GM19468 (cell line): Measurements from ENCODE around the gene SCG2.

Source experiments
- ATAC-seq: cut with Tn5 transposase; IDR thresholded peaks from one replicate; pipeline ENCODE4 v1.9.1; 2021; ENCODE audit warnings: mild to moderate bottlenecking, moderate library complexity, moderate number of reproducible peaks; ENCODE audit not compliant: unreplicated experiment; ENCODE audit errors: extremely low read depth

Gene SCG2, protein sequence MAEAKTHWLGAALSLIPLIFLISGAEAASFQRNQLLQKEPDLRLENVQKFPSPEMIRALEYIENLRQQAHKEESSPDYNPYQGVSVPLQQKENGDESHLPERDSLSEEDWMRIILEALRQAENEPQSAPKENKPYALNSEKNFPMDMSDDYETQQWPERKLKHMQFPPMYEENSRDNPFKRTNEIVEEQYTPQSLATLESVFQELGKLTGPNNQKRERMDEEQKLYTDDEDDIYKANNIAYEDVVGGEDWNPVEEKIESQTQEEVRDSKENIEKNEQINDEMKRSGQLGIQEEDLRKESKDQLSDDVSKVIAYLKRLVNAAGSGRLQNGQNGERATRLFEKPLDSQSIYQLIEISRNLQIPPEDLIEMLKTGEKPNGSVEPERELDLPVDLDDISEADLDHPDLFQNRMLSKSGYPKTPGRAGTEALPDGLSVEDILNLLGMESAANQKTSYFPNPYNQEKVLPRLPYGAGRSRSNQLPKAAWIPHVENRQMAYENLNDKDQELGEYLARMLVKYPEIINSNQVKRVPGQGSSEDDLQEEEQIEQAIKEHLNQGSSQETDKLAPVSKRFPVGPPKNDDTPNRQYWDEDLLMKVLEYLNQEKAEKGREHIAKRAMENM

DNA sequence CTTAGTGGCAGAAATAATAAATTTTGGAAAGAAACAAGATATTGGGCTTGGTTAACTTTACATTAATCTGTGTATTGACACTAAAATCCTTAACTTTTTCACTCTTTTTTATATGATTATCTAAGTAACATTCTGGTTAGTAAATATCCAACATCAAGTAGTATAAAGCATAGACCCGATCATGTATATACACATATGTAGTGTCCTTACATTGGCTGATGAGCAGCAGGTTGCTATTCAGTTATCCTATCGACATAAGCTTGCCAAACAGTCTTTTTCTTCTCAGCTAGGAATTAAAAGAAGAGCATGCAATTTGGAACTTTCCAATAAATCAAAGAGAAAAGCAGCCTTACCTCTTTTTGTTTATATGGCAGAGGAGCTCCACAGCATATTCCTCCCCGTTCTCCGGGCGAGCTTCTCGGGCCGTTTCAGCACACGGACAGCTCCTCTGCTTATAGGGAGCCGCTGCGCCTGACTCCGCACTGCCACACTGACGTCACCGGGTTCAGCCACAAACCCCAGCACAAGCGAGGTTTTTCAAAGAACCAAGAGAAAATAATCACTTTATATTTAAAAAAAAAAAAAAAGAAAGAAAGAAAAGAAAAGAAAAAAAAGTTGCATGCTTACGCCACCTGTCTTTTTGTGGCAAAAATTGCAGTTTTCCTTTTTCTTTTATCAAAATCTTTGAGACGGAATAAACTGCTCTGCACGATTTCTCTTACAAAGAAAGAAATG is at the start of gene SCG2:
Gene SCG2, minus strand, starts transcription at position 430 of the 735 bp plus-strand sequence. CDS start 3,079 bp downstream, outside the sequence.
- ATAC-seq = peak; percentile 53

DNA sequence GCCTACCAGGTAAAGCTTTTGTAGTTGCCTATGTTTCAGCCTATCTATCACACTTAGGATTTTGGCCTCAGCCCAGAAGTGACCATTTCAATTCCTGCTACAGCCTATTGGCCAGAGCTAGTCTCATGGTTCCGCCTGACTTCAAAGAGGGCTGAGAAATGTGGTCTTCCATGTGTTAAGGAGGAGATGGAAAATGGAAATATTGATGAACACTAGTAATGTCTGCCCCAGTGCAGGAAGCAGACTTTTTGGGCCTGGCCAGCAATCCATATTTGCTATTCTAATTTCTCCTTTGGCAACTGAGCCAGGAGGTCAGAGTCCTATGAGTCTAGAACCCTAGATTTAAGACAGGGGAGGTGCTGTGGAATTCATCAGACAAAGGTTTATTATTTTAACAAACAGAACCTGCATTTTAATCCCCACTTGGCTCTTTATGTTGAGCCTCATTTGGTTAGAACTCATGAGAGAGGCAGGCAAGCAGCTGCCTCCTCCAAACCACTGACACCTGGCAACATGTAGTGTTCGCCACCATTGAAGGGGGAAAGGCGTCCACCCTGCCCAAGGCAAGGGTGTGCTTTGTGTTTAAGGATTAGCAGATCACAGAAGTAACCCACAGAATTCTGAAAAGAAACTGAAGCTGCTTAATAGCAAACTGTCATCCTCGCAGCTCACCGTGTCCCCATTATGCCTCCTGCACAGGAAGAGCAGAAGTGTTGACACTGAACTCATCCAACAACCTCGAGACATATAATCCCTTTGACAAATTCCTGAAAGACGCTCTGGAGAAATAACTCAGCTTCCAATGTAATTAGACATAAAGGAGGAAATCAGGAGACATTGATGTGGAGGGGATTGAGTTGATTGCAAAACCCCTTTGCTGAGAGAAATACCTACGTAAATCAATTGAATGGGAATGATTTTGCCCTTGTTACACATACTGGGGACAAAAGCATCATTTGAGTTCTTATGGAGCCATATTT is 47.7 kb upstream of the SCG2 start:
- no peak for ATAC-seq

DNA sequence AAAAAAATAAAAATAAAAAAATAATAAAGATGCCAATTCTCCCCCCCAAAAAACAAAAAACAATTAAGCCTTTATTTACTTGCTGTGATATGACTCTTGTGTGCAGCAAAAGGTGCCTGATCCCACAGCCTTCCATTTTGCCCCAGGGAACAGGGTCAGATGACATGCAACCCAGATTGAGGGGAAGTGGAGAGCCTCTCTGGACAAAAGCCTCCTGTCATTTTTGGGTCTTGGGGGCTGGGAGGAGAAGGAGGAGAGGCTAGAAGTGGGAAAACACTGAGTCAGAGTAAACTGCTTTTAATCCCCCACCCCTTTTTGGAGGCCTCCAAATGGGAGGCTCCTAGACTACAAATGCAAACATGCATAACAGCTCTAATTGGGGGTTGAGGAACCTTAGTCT is 46.6 kb upstream of the SCG2 start:
- no peak for ATAC-seq

DNA sequence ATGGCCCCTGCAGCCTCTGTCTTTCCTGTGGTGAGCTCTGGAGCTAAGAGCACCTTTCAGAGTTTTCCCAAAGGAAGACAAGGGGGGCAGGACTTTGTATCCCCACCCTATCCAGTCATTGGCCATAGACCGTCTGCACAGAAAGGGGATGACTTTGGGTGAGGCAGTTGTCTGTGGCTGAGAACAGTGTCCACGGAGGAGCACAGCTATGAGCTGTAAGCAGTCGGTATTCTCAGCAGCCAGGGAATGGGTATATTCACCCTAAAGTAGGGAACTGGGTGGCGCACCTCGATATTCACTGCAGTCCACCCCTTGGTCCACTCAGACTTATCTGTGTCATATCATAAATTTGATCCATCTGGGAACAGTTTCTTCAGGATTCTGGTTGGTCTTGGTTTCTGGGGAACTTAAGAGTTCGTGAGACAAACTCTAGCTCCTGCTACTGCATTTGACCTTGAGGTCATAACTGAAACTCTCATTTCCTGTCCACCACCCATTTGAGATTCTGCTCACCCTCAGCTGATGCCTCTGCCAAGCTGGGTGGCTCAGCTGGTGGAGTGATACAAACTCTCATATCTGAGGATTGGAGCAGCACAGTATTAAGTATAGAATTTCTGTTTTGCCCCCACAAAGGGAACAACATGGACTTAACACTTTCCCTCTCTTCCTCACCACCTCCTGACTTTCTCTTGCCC is 45.2 kb upstream of the SCG2 start:
- ATAC-seq = peak; percentile 90

DNA sequence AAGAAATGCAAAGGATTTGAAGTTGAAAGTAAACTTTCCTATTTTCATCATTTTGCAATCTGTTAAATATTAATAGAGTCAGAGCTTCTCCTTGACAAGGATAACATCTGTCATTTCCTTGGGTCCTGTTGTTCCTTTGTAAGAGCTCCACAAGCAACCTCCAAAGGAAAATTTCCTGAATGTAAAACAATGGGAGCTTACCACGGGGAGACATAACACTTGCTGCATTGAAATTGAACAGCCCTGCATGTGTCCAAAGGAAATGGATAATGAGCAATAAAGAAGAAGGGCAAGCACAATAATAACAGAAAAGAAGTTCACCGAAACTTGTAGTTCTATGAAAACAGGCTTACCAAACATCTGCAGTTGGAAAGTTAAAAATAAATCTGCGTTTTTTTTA is 42.0 kb upstream of the SCG2 start:
- no peak for ATAC-seq

DNA sequence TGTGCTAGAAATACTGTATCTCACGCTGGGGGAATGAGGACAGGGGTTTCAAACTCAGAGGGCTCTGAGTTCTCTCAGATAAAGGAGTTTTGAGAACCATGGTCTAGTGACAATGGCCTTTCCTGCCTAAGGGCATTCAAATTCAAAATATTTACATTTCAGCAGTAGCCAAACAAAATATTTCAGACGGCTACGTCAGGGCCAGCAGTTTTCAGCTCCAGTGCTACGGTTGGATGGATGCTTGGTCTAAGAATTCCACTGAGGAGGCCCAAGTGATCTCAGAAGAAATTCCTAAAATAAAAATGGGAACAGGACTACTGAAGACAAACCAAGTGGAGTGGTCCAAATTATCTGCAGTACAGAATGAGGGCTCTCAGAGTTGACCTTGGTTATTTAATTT is 41.1 kb upstream of the SCG2 start:
- no peak for ATAC-seq

DNA sequence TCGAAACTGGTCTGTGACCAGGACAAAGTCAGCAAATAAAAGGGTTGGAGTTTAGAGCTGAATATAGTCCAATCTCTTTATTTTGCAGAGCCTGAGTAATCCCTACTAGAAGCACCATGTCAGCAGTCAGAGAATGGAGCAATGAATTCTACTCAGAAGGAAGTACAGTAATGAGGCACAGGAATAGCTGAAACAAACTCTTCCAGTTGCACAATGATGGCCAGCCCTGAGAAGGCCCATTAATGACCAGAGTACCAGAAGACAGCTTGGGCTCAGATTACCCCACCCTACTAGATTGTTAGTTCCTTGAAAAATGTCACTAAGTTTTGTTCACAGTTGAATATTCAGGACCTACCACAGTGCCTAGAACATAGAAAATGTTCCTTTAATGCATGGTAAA is 40.3 kb upstream of the SCG2 start:
- no peak for ATAC-seq

DNA sequence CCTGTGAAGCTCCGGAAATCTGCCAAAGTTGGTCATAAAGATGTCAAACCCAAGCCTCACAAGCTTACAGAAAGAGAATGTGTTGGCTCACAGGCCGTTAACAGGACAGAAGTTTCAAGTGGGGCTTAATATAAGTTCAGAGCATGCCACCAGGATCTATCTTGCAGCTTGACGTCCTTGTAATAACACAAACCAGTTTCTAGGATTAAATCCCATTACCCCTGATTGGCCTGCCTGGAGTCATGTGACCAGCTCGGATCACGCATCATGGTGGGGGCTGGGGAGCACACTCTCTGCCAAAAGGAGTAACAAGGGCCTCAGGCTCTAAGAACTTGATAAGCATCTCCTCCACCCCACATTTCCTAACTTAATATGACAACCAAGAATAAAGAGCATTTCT is 38.9 kb upstream of the SCG2 start:
- ATAC-seq = no peak

DNA sequence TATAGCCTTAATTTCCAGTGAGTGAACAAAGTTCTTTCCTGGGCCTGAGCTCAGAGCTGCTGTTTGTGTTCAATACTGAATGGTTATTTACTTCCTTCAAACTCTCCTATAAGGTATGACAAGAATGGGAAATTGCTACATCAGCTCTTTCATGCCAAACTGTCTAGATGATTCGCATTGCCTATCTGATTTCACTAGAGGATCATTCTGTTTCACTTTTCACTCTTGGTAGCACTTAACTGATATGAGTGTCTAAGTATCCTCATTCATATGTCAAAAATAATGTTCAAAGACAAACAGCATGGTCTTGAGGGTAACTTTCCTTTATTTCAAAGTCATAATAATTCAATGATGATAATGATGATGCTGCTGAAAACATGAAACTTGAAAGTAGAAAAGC is 32.9 kb upstream of the SCG2 start:
- ATAC-seq = no peak

DNA sequence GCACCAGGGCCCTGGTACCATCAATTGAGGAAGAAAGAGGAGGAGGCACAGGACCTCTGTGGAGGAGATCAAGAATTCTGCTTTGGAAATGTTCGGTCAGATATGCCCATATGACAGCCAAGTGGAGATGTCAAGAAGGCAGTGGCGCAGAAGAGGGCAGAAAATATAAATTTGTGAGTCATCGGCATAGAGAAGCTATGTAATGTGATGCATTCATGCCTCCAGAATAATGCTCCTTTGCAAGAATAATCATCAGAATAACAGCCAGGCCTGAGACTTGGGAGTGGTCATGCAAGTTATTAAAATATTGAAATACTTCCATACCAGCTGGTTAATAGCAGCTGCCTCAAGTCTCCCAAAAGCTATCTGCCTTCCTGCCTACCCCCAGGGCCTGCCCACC is 32.1 kb upstream of the SCG2 start:
- ATAC-seq = no peak

DNA sequence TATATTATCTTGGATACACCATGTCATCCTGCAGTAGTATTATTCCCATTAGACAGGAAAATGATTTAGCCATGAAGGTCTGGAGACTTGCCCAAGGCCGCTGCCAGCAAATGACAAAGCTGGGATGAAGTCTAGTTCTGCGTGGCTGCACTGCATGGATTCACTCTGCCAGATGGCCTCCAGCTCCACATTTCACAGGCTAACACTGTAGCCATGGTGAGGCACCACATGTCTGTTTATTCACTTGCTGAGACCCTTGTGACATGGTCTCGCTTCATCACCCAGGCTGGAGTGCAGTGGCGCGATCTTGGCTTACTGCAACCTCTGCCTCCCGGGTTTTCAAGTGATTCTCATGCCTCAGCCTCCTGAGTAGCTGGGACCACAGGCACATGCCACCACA is 31.5 kb upstream of the SCG2 start:
- no peak for ATAC-seq

DNA sequence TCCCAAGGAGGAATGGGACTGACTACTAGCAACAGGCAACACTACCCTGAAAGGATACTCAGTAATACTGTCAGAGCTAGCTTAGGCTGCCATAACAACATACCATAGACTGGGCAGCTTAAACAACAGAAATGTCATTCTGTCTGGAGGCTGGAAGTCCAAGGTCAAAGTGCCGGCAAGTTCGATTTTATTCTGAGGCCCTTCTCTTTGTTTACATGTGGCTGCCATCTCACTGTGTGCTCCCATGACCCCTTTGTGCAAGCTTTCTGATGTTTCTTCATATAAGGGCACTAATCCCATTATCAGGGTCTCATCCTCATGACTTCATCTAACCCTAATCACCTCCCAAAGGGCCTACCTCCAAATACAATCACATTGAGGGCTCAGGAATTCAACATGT is 30.7 kb upstream of the SCG2 start:
- ATAC-seq = no peak

DNA sequence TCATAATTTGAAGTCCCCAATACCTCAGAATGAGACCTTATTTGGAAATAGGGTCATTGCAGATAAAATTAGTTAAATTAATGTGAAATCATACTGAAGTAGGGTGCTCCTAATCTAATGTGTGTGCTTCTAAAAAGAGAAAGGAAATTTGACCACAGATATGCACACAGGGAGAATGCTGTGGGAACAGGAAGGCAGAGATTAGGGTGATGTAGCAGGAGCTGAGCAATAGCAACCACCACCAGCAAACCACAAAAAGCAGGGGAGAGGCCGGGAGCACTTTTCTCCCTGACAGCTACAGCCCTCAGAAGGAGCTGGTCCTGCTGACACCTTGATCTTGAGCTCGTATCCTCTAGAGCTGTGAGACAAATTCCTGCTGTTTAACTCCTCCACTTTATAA is 24.6 kb upstream of the SCG2 start:
- no peak for ATAC-seq

DNA sequence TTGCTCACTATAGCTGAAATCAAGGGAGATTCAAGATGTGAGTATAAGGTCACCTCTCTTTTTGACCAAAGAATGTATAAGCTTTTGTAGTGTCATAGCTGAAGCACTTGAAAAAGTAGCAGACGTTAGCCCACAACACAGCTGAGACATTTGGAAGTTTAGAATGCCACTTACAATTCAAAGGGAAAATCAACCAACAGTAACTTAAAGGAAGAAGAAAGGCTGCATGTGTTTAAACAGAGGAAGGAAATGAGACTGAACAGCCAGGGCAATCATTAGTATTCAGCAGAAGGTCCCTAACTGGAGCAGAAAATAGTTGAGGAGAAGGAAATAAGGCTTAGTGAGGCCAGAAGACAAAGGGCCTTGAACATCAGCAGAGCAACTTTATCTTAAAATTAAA is 23.5 kb upstream of the SCG2 start:
- no peak for ATAC-seq

DNA sequence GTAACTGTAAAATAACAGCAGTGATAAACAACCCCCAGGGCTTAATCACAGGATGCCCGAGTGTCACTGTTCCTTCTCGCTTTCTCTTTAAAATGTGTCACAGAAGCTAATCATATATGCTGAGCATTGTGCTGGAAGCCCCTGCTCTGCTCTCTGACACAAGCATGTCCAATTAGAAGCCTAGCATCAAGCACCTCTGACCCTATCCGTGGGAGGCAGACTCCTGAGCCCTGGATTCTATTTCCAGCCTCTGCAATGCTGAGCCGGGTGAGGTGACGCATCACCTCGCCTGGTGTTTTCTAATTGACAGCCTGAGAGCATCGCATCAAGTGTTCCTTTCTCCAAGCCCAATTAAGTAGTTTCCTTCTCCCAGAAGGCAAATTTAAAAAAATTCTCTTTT is 19.7 kb upstream of the SCG2 start:
- no peak for ATAC-seq

DNA sequence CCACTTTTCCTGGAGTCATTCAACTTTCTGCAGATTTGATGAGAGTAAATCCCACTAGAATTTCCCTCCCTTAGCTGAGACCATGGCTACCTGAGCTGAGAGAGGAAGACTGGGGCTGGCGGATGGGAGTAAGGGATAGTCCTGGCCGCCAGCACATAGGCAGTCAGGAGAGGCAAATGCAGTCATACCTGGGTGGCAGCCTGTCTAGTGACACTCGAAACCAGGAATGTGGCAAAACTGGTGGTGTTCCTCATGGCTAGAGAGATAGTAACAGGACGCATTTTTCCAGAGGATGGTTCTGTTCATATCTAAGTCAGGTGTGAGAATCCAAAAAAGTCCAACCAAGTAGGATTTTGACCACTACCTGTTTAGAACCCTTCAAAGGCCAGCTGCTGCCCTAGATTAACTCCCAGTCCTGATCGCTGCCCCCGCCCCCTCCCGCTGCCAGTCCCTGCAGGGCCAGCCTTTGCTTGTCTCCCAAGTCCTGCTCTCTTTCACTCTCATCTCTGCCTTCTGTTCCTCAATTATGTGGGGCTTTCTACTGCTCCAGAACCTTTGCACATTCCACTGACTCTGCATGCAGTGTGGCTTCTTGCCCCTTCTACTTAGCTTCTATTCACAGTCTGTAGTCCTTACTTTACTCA is 17.4 kb upstream of the SCG2 start:
- ATAC-seq = no peak

DNA sequence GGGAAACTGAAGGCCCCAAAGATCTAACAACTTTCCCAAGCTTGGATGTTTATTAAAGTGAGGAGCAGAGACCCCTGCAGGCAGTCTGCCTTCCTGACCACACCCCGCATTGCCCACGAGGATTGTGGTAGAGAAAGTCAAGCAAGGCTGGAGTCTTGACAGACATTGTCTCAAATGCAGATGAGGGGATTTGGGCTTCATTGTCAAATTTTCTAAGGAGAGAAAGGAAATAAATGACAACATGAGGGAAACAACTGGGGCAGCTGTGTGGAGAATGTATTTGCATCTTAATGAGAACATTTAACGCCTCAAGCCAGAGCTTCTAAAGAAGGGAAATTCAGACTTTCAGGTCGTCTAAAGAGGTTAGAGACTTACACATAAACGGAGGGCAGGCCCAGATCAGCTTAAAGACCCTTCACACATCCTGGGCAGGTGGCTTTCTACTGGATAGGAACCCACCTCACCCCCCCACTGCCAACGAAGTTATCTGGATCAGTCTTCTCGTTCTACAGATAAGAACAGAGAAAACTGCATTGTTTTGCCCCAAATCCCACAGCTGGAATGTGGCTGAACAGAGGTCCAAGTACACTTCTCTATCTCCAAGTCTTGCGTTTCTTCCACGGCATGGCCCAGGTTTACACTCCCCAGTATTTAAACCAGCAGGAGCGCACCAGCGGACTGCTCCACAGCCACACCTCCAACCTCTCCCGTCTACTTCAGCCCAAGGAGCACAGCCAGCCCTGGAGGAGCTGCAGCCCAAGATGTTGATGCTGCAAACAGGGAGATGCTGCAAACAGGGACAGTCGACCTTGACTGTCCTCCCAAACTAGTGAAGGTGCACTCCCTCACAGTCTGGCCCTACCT is 16.2 kb upstream of the SCG2 start:
- ATAC-seq = no peak

DNA sequence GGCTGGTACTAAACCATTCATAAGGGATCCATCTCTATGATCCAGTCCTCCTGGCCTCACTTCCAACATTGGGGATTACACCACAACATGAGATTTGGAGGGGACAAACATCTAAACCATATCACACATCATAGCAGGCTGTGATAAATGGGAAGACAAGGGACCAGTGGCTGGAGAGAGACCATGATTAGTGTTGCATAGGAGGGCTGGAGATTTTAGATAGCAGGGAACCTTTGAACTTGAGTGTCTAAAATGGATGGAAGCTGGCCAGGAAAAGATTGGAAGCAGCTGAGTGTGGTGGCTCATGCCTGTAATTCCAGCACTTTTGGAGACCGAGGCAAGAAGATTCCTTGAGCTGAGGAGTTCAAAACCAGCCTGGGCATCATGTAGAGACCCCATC is 12.4 kb upstream of the SCG2 start:
- no peak for ATAC-seq
